ENCODE results near the gene ANKRD29. TPM values are rescaled to one million over a fixed set of nuclear protein-coding genes. Genes with fewer than 3 reads are reported as not detected.

The ANKRD29 gene
- total and polyA plus RNA-seq, 9 donors: 2.1 to 5.5 (median 3.3) TPM

DNA sequence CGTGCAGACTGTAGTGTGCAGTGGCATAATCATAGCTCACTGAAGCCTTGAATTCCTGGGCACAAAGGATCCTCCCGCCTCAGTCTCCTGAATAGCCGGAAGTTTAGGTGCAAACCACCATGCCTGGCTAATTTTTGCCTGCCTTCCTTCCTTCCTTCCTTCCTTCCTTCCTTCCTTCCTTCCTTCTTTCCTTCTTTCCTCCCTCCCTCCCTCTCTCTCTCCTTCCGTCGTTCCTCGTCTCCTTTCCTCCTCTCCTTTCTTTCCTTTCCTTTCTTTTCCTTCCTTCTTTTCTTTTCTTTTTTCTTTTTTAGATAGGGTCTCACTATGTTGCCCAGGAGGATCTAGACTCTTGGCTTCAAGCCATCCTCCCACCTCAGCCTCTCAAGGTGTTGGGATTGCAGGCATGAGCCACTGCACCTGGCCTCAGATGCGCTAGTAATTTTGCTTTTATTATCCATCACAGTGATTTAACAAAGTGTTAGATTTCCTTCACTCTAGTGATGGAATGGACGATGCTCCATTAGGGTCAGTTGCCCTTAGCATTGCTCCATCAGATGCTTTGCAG is 6.6 kb upstream of the ANKRD29 start:
- H3K4me1 ChIP-seq (ENCODE audit: control insufficient read depth, insufficient read depth, low read length): no peaks in the 10 kb centered on the region
- no peak overlapping the region for H3K27ac ChIP-seq (ENCODE audit: low read length)
- 69% methylated on average over 6 of the region's 8 CpGs for WGBS (ENCODE audit: insufficient coverage)
- H3K27me3 ChIP-seq (ENCODE audit: control insufficient read depth, insufficient read depth, low read length): peaks cover 13% of the 10 kb centered on the region
- H3K4me3 ChIP-seq (ENCODE audit: low read length): no peak overlapping the region
- H3K36me3 ChIP-seq (ENCODE audit: control insufficient read depth, insufficient read depth, low read length): no peaks in the 10 kb centered on the region
- DNase-seq: no peak
- H3K9me3 ChIP-seq (replicated peaks; ENCODE audit: control insufficient read depth, low read depth, low read length): no peaks in the 10 kb centered on the region

DNA sequence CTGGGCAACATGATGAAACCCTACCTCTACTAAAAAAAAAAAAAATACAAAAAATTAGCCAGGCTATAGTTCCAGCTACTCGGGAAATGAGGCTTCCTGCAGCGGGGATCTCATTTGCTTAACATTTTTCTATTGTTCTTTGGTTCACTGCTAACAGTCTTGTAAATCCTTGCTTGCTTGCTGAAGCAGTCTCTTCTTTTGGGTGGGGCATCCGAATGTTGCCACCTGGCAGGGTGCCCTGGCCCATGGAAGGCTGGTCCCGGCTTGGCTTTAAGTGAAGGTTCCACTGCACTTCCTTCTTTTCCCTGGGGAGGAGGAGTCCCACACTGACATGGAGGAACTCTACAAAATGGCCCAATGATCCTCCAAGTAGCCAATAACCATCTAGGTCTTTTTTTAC is 6.0 kb upstream of the ANKRD29 start:
- Histone ChIP-seq H3K27ac (ENCODE audit: low read length) (no peak overlapping the region), H3K4me1 (ENCODE audit: control insufficient read depth, insufficient read depth, low read length) (no peaks in the 10 kb centered on the region), H3K36me3 (ENCODE audit: control insufficient read depth, insufficient read depth, low read length) (no peaks in the 10 kb centered on the region), H3K27me3 (ENCODE audit: control insufficient read depth, insufficient read depth, low read length) (peaks cover 15% of the 10 kb centered on the region), H3K4me3 (ENCODE audit: low read length) (no peak overlapping the region), H3K9me3 (replicated peaks; ENCODE audit: control insufficient read depth, low read depth, low read length) (no peaks in the 10 kb centered on the region)
- no peak for DNase-seq
- WGBS (ENCODE audit: insufficient coverage): 31% methylated on average over 2 of the region's 4 CpGs

DNA sequence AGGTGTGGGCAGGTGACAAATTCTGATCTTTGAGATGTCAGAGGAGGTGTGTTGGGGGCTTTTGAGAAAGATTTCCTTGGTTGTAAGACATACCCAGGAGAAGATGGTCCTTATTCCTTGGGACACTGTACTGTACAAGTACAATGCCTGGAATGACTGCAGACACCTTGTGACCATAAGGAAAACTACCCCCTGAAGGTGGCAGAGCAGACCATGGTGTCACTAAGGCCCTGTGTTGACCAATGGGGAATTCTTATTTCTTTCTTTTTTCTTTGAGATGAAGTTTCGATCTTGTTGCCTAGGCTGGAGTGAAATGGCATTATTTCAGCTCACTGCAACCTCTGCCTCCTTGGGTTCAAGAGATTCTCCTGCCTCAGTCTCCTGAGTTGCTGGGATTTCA is 4.4 kb upstream of the ANKRD29 start:
- H3K27me3 ChIP-seq (ENCODE audit: control insufficient read depth, insufficient read depth, low read length): peaks cover 28% of the 10 kb centered on the region
- no peaks in the 10 kb centered on the region for H3K9me3 ChIP-seq (replicated peaks; ENCODE audit: control insufficient read depth, low read depth, low read length)
- DNase-seq: no peak
- WGBS (ENCODE audit: insufficient coverage): no CpG with 5 or more reads among the region's 1 CpG
- no peaks in the 10 kb centered on the region for H3K36me3 ChIP-seq (ENCODE audit: control insufficient read depth, insufficient read depth, low read length)
- peaks cover 5% of the 10 kb centered on the region for H3K4me1 ChIP-seq (ENCODE audit: control insufficient read depth, insufficient read depth, low read length)
- H3K27ac ChIP-seq (ENCODE audit: low read length): no peak overlapping the region
- H3K4me3 ChIP-seq (ENCODE audit: low read length): no peak overlapping the region

DNA sequence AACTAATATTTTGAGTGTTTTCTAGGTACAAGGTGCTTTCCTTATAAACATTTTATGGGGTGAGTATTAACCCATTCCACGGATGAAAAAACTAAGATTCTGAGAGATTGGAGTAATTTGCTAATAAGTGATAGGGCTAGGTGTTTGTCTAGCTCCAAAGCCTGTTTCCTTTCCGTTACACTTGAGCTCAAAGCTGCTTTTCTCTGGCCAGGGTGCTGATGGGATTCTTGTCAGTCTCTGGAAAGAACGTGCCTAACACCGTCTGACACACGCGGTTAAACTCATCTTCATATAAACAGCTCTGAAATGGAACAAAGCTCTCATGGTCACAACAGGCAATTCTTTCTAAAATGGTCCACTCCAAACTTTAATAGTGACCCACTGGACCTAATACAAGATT is 2.0 kb upstream of the ANKRD29 start:
- no peak for DNase-seq
- Histone ChIP-seq H3K4me1 (ENCODE audit: control insufficient read depth, insufficient read depth, low read length) (peaks cover 7% of the 10 kb centered on the region), H3K36me3 (ENCODE audit: control insufficient read depth, insufficient read depth, low read length) (no peaks in the 10 kb centered on the region), H3K27me3 (ENCODE audit: control insufficient read depth, insufficient read depth, low read length) (peaks cover 44% of the 10 kb centered on the region), H3K27ac (ENCODE audit: low read length) (no peak overlapping the region), H3K4me3 (ENCODE audit: low read length) (no peak overlapping the region), H3K9me3 (replicated peaks; ENCODE audit: control insufficient read depth, low read depth, low read length) (no peaks in the 10 kb centered on the region)
- WGBS (ENCODE audit: insufficient coverage): 20% methylated on average over 5 of the region's 6 CpGs

DNA sequence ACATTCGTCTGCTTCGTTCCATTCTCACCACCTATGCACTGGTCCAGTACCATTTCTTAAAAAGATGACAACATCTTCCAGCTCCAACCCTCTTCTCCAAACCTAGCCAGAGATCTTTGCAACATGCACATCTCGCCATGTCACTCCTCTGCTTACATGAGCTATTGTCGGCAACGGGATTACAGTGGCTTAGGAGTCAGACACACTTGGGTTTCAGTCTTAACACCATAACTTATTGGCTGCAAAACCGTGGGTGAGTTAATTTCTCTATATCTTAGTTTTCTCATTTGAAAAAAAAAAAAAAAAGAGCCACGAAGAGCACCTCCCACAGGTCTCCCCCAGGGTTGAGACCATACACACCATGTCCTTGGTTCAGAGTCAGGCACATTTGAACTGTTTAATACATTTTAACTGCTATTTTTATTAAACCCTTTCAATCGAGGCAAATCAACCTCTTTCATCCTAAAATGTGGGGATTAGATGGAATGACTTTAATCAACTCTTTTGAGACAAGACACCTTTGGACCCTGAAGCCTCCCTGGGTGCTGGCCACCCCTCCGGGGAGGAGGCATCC is 889 bp downstream of the ANKRD29 start:
- peaks cover 7% of the 10 kb centered on the region for H3K4me1 ChIP-seq (ENCODE audit: control insufficient read depth, insufficient read depth, low read length)
- H3K27me3 ChIP-seq (ENCODE audit: control insufficient read depth, insufficient read depth, low read length): peaks cover 53% of the 10 kb centered on the region
- H3K36me3 ChIP-seq (ENCODE audit: control insufficient read depth, insufficient read depth, low read length): no peaks in the 10 kb centered on the region
- DNase-seq: no peak
- H3K27ac ChIP-seq (ENCODE audit: low read length): no peak overlapping the region
- H3K9me3 ChIP-seq (replicated peaks; ENCODE audit: control insufficient read depth, low read depth, low read length): no peaks in the 10 kb centered on the region
- H3K4me3 ChIP-seq (ENCODE audit: low read length): peak overlapping the region; percentile 37
- 66% methylated on average over 4 of the region's 9 CpGs for WGBS (ENCODE audit: insufficient coverage)

DNA sequence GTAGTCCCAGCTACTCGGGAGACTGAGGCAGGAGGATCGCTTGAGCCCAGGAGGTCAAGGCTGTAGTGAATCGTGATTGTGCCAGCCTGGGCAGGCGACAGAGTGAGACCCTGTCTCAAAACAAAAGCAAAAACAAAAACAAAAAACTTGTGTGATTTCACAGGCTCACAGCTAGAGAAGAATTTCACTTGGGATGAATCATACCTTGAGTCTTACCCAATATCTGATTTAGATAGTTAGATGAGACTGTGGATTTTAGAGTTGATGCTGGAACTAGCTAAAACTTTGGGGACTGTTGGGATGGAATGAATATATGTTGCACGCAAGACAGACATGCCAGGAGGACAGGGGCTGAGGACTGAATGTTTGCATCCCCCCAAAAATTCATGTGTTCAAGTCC is 4.4 kb downstream of the ANKRD29 start:
- WGBS (ENCODE audit: insufficient coverage): 94% methylated on average over 3 of the region's 5 CpGs
- Histone ChIP-seq H3K9me3 (replicated peaks; ENCODE audit: control insufficient read depth, low read depth, low read length) (no peaks in the 10 kb centered on the region), H3K27me3 (ENCODE audit: control insufficient read depth, insufficient read depth, low read length) (peaks cover 39% of the 10 kb centered on the region), H3K4me1 (ENCODE audit: control insufficient read depth, insufficient read depth, low read length) (peaks cover 7% of the 10 kb centered on the region), H3K27ac (ENCODE audit: low read length) (no peak overlapping the region), H3K4me3 (ENCODE audit: low read length) (no peak overlapping the region), H3K36me3 (ENCODE audit: control insufficient read depth, insufficient read depth, low read length) (no peaks in the 10 kb centered on the region)
- no peak for DNase-seq

DNA sequence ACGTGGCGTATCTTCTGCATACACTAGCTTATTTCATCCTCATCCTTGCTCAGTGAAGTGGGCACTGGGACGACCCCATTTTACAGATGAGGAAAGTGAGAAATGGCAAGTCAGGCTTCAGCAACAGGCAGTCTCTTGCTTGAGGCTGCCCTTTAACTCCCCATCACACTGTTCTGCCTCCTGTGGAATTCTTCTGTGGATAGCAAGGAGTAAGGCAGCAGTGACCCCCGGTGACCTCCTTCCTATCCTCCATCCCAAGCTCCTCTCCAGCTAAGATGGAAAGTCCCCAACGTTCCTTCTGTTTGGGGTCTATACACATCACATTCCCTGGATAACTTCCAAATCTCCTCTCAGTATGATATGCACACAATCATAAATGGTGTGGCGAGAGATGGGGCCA is 10.5 kb downstream of the ANKRD29 start:
- no peak for DNase-seq
- H3K36me3 ChIP-seq (ENCODE audit: control insufficient read depth, insufficient read depth, low read length): no peaks in the 10 kb centered on the region
- peaks cover 4% of the 10 kb centered on the region for H3K4me1 ChIP-seq (ENCODE audit: control insufficient read depth, insufficient read depth, low read length)
- no peak overlapping the region for H3K27ac ChIP-seq (ENCODE audit: low read length)
- H3K9me3 ChIP-seq (replicated peaks; ENCODE audit: control insufficient read depth, low read depth, low read length): no peaks in the 10 kb centered on the region
- WGBS (ENCODE audit: insufficient coverage): 80% methylated on average over 1 of the region's 6 CpGs
- H3K27me3 ChIP-seq (ENCODE audit: control insufficient read depth, insufficient read depth, low read length): no peaks in the 10 kb centered on the region
- H3K4me3 ChIP-seq (ENCODE audit: low read length): no peak overlapping the region

DNA sequence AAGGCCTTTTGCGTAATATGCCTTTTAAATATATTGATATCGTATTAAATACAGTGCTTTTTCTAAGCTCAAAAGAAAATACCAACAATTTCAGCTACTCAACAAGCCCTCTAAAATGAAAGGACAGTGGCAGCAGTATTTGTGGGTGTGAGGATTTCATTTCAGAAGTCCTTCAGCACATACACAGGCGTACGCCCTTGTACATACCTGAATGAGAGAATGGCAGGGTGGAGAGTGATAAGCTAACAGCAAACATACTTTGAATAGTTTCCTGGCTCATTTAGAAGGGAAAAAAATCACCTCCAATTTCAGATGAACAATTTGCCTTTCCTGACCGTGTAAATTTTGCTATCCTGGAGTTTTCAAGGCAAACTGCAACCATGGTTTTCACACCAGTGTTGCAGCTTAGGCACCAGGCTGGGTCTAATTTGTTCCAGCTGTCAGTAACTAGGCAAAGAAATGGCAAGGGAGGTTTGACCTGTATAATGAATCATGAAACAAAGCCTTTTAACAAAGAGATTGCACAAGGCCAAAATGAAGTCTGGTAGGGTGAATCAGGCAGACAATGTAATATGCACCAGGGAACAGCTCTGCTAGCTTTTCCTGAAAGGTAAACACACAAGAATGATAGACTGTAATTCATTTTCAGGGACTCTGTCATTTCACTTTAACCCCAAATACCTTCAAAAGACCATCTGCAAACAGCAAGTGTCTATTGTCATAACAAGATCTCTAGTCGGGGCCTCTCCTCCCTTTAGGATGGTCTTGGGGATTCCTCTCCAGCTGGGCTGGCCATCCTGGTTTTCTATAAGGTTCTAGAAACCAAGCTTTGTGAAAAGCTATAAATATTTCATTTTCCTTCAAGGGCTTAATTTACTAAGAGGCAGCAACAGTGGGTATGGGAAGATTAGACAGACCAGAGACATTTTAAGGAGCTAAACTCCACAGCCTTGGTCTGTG is 11.5 kb downstream of the ANKRD29 start:
- DNase-seq: no peak
- Histone ChIP-seq H3K4me3 (ENCODE audit: low read length) (no peak overlapping the region), H3K9me3 (replicated peaks; ENCODE audit: control insufficient read depth, low read depth, low read length) (no peaks in the 10 kb centered on the region), H3K27me3 (ENCODE audit: control insufficient read depth, insufficient read depth, low read length) (no peaks in the 10 kb centered on the region), H3K36me3 (ENCODE audit: control insufficient read depth, insufficient read depth, low read length) (no peaks in the 10 kb centered on the region), H3K4me1 (ENCODE audit: control insufficient read depth, insufficient read depth, low read length) (peaks cover 4% of the 10 kb centered on the region), H3K27ac (ENCODE audit: low read length) (peak overlapping the region; percentile 20)
- WGBS (ENCODE audit: insufficient coverage): 33% methylated on average over 1 of the region's 6 CpGs

DNA sequence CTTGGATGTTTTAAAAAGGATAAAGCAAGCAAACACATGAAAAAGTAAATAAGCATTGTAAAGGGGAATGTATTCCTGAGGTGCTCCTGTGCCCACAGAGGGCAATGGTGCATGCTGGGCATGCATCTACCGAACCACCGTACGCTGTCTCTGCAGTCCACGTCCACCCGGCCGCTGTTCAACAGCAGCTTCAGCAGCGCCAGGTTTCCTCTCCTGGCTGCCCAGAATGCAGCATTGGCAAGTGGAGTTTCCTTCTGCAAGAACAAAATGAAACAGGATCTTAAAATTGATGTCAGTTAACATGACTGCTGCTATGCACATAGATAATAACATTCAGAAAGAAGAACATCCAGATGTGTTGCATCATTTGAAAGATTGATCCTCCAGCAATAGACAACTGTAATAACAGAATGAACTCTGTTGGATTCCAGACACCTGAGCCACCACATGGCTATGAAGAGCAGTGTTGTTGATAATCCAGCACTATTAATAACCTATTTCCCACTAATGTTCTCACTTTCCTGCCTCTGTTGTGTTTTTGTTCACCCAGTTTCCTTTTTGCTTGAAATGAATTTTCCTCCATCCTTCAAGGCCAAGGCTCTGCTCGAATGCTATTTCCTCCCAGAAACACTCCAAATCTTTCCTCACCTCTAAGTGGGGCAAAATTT is 13.6 kb downstream of the ANKRD29 start:
- Histone ChIP-seq H3K27ac (ENCODE audit: low read length) (peak overlapping the region; percentile 64), H3K4me3 (ENCODE audit: low read length) (no peak overlapping the region), H3K4me1 (ENCODE audit: control insufficient read depth, insufficient read depth, low read length) (peaks cover 4% of the 10 kb centered on the region)

DNA sequence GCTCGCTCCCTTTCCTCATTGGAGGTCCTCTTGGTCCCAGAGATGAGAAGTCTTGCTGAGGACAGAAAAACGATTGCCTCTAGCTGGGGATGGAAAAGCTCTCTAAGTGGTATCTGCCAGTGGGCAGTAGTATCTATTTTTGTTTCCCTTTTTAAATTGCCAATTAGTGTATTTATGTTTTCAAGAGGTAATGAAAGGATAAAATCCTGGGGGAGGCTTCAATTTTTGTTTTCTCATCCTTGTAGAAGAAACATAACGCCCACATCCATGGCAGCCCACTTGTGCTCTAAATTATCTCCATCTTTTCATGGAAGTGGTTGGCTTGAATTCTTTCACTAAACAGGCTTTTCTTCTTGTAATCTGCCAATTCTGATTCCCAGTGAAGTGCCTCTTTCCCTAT is 14.3 kb downstream of the ANKRD29 start:
- WGBS (ENCODE audit: insufficient coverage): no CpG with 5 or more reads among the region's 3 CpGs
- Histone ChIP-seq H3K4me3 (ENCODE audit: low read length) (no peak overlapping the region), H3K36me3 (ENCODE audit: control insufficient read depth, insufficient read depth, low read length) (no peaks in the 10 kb centered on the region), H3K27me3 (ENCODE audit: control insufficient read depth, insufficient read depth, low read length) (no peaks in the 10 kb centered on the region), H3K4me1 (ENCODE audit: control insufficient read depth, insufficient read depth, low read length) (peaks cover 4% of the 10 kb centered on the region), H3K9me3 (replicated peaks; ENCODE audit: control insufficient read depth, low read depth, low read length) (no peaks in the 10 kb centered on the region), H3K27ac (ENCODE audit: low read length) (peak overlapping the region; percentile 53)
- DNase-seq: peak; percentile 30

More for the DNA sequence above, 13.6 kb downstream of the ANKRD29 start:
- no peaks in the 10 kb centered on the region for H3K9me3 ChIP-seq (replicated peaks; ENCODE audit: control insufficient read depth, low read depth, low read length)
- 58% methylated on average over 8 of the region's 8 CpGs for WGBS (ENCODE audit: insufficient coverage)
- peak; percentile 69 for DNase-seq
- no peaks in the 10 kb centered on the region for H3K27me3 ChIP-seq (ENCODE audit: control insufficient read depth, insufficient read depth, low read length)
- H3K36me3 ChIP-seq (ENCODE audit: control insufficient read depth, insufficient read depth, low read length): no peaks in the 10 kb centered on the region
